ENCODE data around the gene FBXO5.
"Not testable (repeated sequence)": the region's sequence is repeated elsewhere in the genome, so short reads cannot be mapped to it uniquely, and the experiment has no call there.

The FBXO5 gene

DNA sequence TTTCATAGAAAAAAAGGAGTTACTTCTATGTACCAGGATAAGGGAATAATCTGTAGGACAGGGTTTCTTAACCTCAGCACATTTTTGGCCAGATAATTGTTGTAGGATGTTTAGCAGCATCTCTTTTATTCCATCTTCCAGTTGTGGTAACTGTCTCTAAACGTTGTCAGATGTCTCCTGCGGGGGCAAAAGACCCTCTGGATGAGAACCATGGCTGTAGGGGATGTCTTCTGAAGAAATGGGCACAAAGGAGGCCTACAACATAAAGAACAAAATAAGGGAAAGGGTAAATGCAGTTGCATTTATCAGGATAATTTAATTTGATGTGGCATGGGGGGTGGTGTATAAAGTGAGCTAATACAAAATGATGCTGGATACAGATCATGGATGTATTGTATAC is 4.1 kb upstream of the FBXO5 start:
- no peak for DNase-seq

DNA sequence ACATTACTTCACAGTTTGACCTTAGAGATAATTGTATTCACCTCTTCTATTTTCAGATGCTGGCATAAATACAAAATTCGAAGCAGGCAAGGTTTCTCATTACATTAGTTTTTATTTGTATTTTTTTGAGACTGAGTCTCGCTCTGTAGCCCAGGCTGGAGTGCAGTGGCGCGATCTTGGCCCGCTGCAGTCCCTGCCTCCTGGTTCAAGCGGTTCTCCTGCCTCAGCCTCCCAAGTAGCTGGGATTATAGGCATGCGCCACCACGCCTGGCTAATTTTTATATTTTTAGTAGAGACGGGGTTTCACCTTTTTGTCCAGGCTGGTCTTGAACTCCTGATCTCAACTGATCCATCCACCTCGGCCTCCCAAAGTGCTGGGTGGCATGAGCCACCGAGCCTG is 2.5 kb upstream of the FBXO5 start:
- not testable (repeated sequence) for DNase-seq

DNA sequence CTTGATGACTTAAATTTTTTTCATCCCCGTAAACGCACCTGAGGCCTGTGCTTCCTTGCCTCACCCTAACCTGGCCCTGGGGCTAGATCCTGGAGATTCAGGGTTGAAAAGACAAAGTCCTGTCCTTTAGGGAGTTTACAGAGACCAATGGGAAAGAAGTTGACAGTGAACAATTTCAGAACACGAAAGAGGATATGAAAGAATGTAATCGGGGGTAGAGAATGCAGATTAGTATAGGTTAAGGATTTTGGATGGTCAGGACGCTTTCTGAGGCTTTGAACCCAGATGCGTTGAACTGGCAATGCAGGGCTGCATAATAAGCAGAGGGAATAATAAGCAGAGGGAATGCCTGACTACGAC is 1.7 kb upstream of the FBXO5 start:
- no peak for DNase-seq

DNA sequence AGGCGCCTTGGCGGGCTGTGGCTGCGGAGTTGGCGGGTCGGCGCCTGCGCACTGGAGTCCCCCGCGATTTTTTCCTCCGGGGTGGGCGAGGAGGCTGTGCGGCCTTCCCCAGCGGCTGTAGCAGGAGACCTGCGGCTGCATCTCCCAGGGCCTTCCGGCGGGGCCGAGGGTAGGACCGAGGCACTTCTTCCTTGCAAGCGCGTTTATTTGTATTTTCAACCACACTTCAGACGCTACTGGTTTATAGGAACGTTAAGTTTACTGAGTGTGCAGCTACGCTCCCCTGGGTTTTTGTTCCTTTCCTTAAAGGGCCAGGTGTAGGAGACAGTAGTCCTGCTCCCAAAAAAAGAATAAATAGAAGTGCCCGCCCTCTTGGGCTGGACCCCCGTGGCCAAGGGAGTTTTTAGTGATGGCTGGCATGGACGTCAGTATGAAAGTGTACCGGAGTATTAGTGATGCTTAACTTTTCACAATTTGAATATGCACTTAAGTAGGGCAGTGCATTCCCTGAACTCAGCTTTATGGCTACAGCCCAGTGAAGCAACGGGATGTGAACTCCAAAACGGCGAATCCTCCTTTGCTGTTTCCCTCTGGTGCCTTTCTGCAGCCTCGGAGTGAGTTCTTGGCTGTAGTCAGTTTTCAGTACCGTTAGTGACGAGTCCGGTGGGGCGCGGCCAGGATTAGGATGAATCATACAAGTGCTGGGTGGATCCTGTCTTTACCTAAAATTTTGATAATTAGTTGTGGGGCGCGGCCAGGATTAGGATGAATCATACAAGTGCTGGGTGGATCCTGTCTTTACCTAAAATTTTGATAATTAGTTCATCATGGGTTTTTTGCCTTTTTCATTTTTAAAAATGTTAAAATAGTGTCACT is 1.0 kb upstream of the FBXO5 start:
- DNase-seq = peak; percentile 60 to 64

DNA sequence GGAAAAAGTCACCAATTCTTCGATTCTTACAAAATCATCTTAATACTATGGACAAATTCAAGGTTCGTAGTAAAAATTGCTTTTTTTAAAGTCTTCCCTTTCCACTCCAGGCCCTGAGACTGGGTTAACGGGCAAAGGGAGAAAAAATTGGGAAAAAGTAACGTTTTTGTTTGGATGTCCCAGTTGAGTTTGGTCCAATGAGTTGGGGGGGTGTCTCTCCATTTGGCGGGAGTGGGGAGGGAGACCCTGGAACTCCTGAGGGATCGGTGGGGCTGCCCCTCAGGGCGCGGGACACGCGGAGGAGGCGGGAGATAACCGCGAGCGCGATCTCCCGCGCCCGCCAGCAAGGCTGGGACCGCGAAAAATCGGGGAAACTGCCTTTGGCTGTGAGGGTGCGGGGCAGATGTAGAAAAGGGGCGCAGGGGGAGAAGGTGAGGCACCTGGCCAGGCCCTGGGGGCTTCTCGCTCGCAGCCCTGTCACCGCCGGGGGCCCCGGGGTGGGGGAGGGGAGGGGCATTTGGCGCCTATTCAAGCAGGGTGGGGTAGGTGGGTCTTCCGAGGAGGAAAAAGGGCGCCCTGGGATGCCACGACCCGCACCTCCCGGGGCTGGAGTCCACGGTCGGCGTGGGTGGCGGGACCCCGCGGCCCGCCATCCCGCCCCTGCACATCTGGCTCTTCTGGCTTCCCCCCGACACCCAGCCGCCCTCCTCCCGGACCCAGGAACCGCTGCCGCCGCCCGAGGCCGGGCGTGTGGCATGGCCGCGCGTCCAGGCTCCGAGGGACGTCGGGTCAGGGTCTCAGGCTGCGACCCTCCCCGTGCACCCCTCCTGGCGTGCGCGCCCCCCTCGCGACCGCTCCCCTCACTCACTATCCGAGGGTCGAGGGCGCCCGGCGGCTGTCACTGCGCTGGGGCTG is 595 bp downstream of the FBXO5 start:
- no peak for DNase-seq

DNA sequence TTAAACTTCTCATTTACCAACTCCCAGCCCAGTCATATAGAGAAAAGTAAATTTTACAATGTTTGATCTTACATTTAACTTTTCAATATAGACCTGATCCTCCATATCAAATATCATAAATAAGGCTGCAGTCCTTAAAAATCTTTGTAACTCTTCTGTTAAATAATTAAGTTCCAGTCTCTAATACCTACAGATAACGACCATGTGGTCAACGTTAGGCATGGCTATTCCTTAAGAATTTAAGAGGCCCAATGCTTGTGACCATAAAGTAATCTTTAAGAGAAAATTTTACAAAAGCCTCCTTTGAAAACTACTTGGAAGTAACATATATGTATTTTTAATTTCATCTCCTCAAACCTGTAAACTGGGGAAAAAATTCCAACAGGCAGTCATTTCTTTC is 1.6 kb downstream of the FBXO5 start:
- DNase-seq = no peak

DNA sequence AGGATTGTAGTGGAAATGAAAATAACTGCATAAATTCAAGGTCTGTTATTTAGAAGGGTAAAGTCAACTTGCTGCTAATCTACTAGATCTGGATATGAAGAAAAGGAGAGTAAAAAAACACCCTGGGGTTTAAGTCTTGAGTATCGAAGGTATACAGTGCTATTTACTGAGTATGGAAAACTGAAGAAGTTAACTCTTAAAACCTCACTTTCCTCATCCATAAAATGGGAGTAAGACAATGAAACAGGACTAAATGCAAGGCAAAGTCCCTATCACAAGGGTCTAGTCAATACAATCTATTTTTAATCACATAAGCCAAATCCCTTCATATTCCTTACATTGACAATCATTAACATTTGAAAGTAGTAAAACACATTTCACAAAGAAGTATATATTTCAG is 2.2 kb downstream of the FBXO5 start:
- no peak for DNase-seq

DNA sequence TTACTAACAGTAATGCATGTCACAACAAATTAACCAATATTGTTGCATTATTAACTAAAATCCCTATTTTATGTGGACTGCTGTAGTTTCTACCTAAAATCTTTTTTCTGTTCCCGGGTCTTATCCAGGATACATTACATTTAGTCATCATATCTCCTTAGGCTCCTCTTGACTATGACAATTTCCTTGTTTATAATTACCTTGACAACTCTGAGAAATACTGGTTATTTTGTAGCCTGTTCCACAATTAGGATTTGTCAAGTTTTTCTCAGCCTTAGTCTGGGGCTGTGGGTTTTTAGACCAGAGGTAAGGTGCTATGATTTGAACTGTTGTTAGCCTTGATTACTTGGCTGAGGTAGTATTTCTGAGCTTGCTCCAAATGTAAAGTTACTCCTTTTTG is 3.7 kb downstream of the FBXO5 start:
- DNase-seq = no peak

DNA sequence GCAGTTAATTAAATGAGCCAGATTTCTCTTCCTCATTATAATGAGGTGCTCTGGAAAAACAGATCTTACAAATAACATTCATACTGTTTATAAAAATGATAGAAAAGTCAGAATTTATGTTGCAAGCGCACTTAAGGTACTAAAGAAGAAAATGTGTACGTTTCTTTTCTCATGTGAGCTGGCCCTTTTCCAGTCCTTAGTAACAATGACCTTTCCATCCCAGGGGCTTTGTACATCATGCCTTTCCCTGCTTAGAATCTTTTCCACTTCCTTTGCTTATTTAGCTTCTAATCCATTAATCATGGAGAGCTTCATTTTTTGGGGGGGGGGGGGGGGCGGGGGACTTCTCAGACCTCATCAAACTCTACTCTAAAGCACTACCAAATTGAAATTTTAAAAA is 4.8 kb downstream of the FBXO5 start:
- no peak for DNase-seq

DNA sequence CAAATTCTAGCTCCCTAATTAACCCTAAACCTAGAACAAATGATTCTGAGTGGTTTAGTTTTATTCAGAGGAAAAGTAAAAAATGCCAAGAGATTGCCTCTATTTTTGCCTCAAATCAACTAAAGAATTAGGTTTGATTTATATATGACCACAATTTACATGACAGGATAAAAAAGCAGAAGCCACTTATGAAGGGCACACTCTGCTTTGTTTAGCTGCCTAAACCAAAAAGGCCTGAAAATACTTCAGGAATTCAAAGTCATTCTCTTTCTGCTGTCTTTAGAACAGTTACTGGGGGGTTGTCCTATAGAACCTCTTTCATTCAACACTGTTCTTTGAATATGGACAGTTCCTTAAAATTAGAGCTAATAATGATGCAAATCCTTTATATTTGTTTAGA is 5.3 kb downstream of the FBXO5 start:
- no peak for DNase-seq

DNA sequence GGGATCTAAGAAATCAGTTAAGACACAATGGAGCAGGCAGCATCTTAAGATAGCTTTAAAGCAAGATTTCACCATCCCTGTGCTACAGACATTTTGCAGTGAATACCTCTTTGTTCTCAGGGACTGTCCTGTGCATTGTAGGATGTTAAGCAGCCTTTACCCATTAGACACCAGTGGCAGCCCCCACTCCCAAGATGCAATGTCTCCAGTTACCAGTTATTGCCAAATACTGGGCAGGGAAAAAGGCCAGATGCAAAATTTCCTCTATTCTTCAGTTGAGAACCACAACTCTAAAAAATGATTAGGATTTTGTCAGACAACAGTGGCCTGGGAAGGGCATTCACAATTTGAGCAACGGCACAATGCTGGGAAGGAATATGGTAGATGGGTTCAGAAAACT is 6.1 kb downstream of the FBXO5 start:
- no peak for DNase-seq

DNA sequence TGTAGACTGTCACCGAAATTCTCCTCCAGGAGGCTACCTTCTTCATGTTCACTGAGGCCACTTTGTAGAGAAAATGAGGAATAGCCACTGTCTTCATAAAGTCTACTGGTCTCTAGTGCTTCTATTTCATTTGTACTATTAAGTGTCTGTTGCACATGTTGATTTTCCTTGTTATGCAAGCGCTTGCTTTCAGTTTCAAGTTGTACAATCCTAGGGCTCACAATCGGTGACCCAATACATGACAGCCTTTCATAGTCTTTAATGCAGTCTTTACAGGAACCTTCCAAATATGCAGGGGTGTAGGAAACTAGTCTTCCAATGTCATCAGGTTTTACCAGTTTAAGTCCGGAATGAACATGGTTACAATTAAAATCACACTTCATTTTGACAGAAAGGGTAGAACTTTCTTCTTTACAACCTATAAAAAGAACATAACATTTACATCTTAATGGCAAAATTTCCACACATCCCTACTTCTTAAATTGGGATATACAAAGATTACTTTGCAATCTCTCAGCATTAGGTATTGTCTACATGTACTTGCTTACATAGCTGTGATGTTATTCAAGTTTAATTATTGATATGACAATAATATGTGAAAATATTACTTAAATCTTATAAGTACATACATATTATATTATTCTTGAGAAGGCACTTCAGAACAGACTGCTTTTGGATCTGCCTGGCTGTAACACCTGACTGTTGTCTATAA is 7.5 kb downstream of the FBXO5 start:
- DNase-seq = peak; percentile 32 to 62

DNA sequence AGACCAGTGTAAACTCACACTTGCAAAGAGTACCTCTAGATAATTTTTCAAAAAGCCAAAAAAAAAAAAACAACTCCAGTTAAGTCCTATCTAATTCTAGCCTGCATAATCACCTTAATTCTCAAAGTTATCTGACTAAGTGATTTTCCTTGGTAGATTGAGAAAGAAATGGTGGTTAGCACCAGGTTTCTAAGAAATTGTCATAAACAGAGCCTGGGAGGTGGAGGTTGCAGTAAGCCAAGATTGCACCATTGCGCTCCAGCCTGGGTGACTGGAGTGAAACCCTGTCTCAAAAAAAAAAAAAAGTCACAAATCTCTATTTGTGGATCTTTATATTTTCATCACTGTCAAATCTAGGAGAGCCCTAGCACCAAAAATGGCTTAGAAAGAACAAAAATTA is 8.9 kb downstream of the FBXO5 start:
- no peak for DNase-seq

DNA sequence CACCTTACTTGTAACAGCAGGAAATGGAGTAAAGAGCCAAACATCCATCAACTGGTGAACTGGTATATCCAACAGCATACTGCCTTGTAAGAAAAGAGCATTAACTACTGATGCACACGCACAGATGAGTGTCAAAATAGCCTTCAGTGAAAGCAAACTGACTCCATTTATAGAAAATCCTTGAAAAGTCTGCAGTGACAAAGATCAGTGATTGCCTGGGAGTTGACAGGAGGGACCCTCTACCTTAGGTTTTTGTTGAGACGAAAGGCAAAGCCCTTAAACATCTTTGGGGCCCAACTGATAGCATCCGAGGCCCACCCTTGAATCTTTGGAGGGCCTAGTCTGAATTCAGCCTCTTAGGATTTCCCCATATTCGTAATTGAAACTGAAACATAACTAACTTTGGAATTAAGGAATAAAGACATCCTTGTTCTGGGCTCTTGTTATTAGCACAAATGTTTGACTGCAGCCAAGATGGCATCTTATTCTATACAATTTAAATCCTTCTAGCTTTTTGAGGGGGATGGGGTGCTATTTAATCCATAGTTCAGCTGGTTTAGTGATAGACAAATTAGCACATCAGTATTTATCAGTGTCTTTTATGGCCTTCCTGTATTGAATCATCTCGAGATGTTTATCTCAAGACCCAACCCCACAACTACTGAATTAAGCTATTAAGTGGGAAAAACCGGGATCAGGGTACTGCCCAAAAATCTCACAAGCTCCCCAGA is 13.0 kb downstream of the FBXO5 start:
- DNase-seq = no peak

DNA sequence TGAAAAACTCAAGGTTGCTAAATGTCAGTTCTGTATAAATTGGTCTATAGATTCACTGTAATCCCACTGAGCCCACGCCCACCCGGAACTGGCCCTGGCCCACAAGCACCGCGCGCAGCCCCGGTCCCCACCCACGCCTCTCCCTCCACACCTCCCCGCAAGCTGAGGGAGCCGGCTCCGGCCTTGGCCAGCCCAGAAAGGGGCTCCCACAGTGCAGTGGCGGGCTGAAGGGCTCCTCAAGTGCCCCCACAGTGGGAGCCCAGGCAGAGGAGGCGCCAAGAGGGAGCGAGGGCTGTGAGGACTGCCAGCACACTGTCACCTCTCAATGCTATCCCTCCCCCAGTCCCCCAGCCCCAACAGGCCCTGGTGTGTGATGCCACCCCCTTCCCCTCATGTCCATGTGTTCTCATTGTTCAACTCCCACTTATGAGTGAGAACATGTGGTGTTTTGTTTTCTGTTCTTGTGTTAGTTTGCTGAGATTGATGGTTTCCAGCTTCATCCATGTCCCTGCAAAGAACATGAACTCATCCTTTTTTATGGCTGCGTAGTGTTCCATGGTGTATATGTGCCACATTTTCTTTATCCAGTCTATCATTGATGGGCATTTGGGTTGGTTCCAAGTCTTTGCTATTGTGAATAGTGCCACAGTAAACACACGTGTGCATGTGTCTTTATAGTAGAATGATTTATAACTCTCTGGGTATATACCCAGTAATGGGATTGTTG is 16.5 kb downstream of the FBXO5 start:
- not testable (repeated sequence) for DNase-seq

DNA sequence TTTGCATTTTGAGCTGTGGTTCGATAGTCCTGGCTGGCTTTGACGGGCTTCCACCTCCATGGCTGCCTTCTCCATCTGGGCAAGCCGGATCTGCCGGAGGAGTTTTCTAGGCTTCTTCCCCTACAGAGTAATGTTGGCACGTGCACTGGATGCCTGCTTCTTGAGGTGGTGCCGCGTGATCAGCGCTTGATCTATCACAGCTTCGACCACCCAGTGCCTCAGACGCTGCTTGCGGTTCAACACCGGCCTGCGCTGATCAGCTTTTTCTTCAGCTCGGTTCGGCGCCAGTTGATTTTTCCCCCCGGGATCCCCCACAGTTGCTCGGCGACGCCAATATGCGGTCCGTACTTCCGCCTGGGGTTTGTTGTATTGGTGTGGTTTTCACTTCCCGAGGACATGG is 23.5 kb downstream of the FBXO5 start:
- DNase-seq = no peak

DNA sequence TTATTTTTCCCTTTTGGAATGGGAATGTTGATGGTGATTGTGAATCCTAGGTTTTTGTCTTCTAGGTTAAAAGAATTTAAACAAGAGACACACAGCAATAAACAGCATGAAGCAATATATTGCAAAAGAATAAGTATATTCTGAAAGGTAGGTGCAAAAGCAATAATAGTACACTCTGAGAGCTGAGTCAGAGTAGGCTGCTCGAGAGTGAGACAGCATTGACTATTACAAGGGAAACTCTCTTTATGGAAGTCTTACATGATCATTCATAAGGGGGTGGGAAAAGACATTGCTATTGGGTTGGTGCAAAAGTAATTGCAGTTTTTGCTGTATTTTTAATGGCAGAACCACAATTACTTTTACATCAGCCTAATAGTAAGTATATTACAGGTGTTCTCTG is 25.0 kb downstream of the FBXO5 start:
- no peak for DNase-seq

DNA sequence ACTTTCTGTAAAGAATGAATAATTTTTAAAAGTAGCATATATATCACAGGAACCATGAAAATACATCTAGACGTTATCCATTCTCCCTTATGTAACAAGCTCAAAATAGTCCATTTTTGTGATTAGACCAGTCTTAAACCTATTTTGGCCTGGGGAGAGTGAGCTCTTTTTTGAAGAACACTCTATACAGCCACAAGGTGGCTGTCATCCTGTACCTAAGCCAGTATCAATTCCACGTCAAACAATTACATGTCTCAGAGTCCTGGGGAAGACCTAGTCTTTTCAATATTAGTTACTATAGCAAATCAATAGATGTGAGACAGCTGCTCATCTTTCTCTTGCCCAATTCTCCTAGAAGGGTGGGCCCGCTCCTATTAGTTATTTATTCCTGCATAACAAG is 28.4 kb downstream of the FBXO5 start:
- no peak for DNase-seq

DNA sequence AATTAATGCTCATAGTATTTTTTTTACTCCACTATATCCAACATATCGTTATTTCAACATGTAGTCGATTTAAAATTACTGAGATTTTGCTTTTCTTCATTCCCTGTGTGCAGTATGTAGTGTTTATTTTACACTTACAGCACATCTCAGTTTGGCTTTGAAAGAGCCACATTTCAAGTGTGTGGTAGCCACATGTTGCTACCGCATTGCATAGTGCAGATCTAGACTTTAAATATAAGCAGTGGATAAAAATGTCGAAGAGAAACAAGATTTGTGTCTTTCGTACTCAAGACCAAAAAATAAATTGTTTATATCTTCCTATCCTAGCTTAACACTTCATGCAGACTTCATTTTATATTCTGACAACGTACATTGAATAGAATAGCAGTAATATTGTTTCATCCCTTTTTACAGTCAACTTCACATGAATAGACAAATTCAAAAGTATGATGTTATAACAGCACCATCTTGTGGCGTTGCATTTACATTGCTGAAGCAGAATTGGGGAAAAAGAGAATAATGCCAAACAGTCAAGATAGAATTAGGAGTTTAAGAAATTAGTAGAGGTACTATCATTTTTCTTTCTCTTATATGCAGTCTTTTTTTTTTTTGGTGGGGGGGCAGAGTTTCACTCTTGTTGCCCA is 29.9 kb downstream of the FBXO5 start:
- DNase-seq = no peak

DNA sequence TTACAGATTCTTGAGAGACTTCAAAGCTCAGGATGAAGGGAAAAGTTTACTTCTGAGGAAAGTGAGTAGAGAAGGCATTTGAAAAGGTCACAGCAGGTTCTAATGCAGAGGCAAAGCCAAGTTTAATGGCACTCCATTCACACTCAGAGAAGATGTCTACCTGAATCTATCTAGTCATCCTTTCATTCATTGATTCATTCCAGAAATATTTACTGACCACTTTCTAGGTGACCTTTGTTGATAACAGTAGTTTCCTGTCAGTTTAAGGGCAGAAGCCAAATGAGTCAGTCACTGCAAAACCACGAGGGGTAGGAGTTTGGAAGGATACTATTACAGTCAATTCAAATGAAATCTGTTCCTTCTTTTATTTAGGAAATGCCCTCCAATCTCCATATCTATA is 30.8 kb downstream of the FBXO5 start:
- DNase-seq = no peak

DNA sequence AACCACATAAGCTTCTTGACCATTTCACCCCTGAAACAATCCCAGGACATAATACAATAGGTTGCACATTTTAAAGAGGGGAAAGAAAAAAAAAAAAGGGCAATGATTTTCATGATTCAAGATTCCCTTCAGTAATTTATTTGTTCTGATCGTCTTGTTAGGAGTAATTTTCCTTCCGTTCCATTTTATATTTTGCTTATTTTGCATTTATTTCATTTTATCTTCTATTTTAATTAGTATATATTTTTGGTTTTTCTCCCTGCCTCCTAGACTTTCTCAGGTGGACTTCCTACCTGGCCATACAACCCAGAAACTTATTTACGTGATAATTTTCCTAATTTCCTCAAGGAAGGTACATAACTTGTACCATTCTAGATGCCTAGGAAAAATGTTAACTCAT is 32.6 kb downstream of the FBXO5 start:
- DNase-seq = no peak
